ENCODE data around the gene SYT15B.
"Not testable (repeated sequence)": the region's sequence is repeated elsewhere in the genome, so short reads cannot be mapped to it uniquely, and the experiment has no call there.

DNA sequence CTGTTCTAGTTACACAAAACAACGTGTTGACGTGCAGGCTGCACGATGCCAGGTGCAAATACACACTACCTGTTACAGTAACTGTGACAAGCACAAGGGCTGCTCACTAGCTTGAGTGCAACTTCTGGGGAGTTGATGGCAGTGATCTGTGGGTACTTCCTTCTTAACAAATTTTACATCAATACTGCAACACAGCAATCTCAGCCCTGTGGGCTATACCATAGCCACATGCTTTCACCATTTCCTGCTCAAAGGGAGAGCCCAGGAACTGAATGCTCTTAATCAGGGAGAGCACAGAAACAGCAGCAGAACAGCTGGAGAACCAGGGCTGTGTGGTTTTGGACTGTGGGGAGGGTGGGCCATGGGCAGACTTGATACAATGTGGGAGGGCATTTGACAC is 10.2 kb downstream of the SYT15B start:
- not testable (repeated sequence) for TF ChIP-seq ZNF274 (IDR thresholded peaks at IDR 0.05; ENCODE audit: low read depth, low read length); YY1 (IDR thresholded peaks at IDR 0.05; ENCODE audit: insufficient read depth, insufficient read length); SUZ12 (IDR thresholded peaks at IDR 0.05; ENCODE audit: extremely low read depth, insufficient read depth, insufficient read length)
